K562 (cell line): ENCODE results near the gene TRIM26. TPM values are rescaled to one million over a fixed set of nuclear protein-coding genes. Genes with fewer than 3 reads are reported as not detected.

Source experiments
- ATAC-seq: fragments of 200-7000 bp; cut with Tn5 transposase; 3 replicates; pipeline ENCODE4 v1.9.1; 2020; ENCODE audit warnings: moderate library complexity
- BruUV-seq: library from RNA; stranded (reverse); fragments of 400-500 nt; replicated peaks from 2 replicates; lab custom pipeline; 2021; lab: Mats Ljungman, UMichigan
- CTCF ChIA-PET: fragments of 300-600 bp; formaldehyde crosslinking; extraction: SDS; loops from one replicate; lab custom pipeline; 2021; ENCODE audit warnings: low intra/inter-chr PET ratio; lab: Yijun Ruan, JAX
- POLR2A ChIA-PET: fragments of 300-600, 350-650 bp; sonication (Branson Sonifier 250); formaldehyde crosslinking; extraction: SDS; loops from one replicate; lab custom pipeline; 2021; ENCODE audit warnings: antibody characterized with exemption, inconsistent platforms; lab: Yijun Ruan, JAX
- DNase-seq, 4 experiments: peaks; one replicate each; pipeline versions ENCODE4 v3.0.0 to v3.0.0-alpha.2; 2011 to 2018; ENCODE audit warnings: low spot score in 3 of 4, mixed read lengths in 3 of 4; ENCODE audit errors: extremely low read depth in 1 of 4
- FAIRE-seq: peaks from 2 replicates; lab custom pipeline; 2011; peaks lifted over from hg19 to GRCh38; lab: Jason Lieb, UNC
- H2AFZ ChIP-seq: 2 replicates; pipeline ENCODE4 v1.6.0; 2011; ENCODE audit warnings: low read depth, low read length, control low read depth, inconsistent platforms
- H3K27ac ChIP-seq: fragments of 200-600 bp; 3 replicates; pipeline ENCODE4 v1.8.0; 2011; ENCODE audit warnings: low read depth, mild to moderate bottlenecking, control low read depth, inconsistent platforms, low read length, moderate library complexity, mixed read lengths; ENCODE audit errors: extremely low read depth
- H3K27me3 ChIP-seq, 2 experiments: fragments of 300-600 bp in 1 of 2; 2 replicates in 1 of 2; 3 replicates in 1 of 2; pipeline versions ENCODE4 v1.6.0 to v1.8.0; 2011; ENCODE audit warnings: inconsistent platforms in 2 of 2, low read length in 2 of 2, mild to moderate bottlenecking in 1 of 2, mixed read lengths in 1 of 2, moderate library complexity in 1 of 2; ENCODE audit not compliant: control insufficient read depth in 2 of 2, insufficient read depth in 2 of 2
- H3K36me3 ChIP-seq: fragments of 300-600 bp; 3 replicates; pipeline ENCODE4 v1.8.0; 2011; ENCODE audit warnings: mild to moderate bottlenecking, low read length, inconsistent platforms; ENCODE audit not compliant: control insufficient read depth, insufficient read depth
- H3K4me1 ChIP-seq, 2 experiments: fragments of 200-600 bp in 1 of 2; replicated peaks in 1 of 2; 2 replicates in 1 of 2; 3 replicates in 1 of 2; pipeline versions ENCODE4 v1.5.1 to v1.8.0; 2011; ENCODE audit warnings: inconsistent platforms in 2 of 2, low read length in 2 of 2, mild to moderate bottlenecking in 1 of 2, mixed read lengths in 1 of 2, moderate library complexity in 1 of 2; ENCODE audit not compliant: control insufficient read depth in 2 of 2, insufficient read depth in 2 of 2
- H3K4me2 ChIP-seq: 2 replicates; pipeline ENCODE4 v1.6.1; 2011; ENCODE audit warnings: low read length, control low read depth, inconsistent platforms, mixed read lengths; ENCODE audit not compliant: insufficient read depth
- H3K4me3 ChIP-seq: fragments of 200-600 bp; sonication (generic), shearing (Covaris generic); 2 replicates; pipeline ENCODE4 v1.5.1; 2016; ENCODE audit warnings: control low read depth, inconsistent platforms
- H3K79me2 ChIP-seq: fragments of 200-600 bp; 3 replicates; pipeline ENCODE4 v1.8.0; 2011; ENCODE audit warnings: low read length, inconsistent platforms; ENCODE audit not compliant: control insufficient read depth, insufficient read depth
- H3K9ac ChIP-seq, 2 experiments: 2 replicates each; pipeline versions ENCODE4 v1.6.0 to v1.6.1; 2011; ENCODE audit warnings: low read depth in 2 of 2, low read length in 2 of 2, control low read depth in 1 of 2, inconsistent platforms in 1 of 2, mild to moderate bottlenecking in 1 of 2, mixed read lengths in 1 of 2; ENCODE audit not compliant: insufficient read depth in 1 of 2
- H3K9me1 ChIP-seq: one replicate; pipeline ENCODE4 v1.6.0; 2011; ENCODE audit warnings: inconsistent platforms, mild to moderate bottlenecking, low read length, moderate library complexity; ENCODE audit not compliant: control insufficient read depth, insufficient read depth
- H3K9me3 ChIP-seq: replicated peaks from 2 replicates; pipeline ENCODE4 v1.5.1; 2011; ENCODE audit warnings: low read depth, low read length, inconsistent platforms; ENCODE audit not compliant: control insufficient read depth, insufficient read depth
- H4K20me1 ChIP-seq: replicated peaks from 2 replicates; pipeline ENCODE4 v1.6.1; 2011; ENCODE audit warnings: low read length, inconsistent platforms, mixed read lengths; ENCODE audit not compliant: control insufficient read depth, insufficient read depth
- BCL6 ChIP-seq: fragments of 250-450 bp; sonication (Bioruptor Pico); IDR thresholded peaks from 2 replicates; pipeline ENCODE4 v1.4.0; 2020
- IRF2 ChIP-seq: sonication (generic); formaldehyde crosslinking; IDR thresholded peaks from 2 replicates; pipeline ENCODE4 v1.8.1; 2022; ENCODE audit warnings: mild to moderate bottlenecking, missing genetic modification reagents
- PHF8 ChIP-seq: fragments of 200-600 bp; sonication (generic); IDR thresholded peaks from 2 replicates; pipeline ENCODE4 v1.6.1; 2012; ENCODE audit warnings: mixed run types, mild to moderate bottlenecking, inconsistent platforms, low read length, moderate library complexity, borderline replicate concordance
- SIX5 ChIP-seq, 2 experiments: IDR thresholded peaks; 2 replicates each; pipeline ENCODE4 v1.6.1; 2011; ENCODE audit warnings: low read length in 2 of 2, borderline replicate concordance in 1 of 2, low read depth in 1 of 2, mild to moderate bottlenecking in 1 of 2, moderate library complexity in 1 of 2; ENCODE audit not compliant: insufficient read depth in 1 of 2
- SMAD2 ChIP-seq: fragments of 150-350 bp; IDR thresholded peaks from 2 replicates; pipeline ENCODE4 v1.6.1; 2014; ENCODE audit warnings: low read depth, mild to moderate bottlenecking, low read length
- TSC22D4 ChIP-seq: fragments of 450-650 bp; IDR thresholded peaks from 2 replicates; pipeline ENCODE4 v1.6.1; 2016; ENCODE audit warnings: missing genetic modification characterization, missing biosample characterization, control low read depth
- XRCC3 ChIP-seq: fragments of 450-650 bp; IDR thresholded peaks from 2 replicates; pipeline ENCODE4 v1.6.1; 2017; ENCODE audit warnings: mild to moderate bottlenecking, moderate library complexity
- YBX1 ChIP-seq: fragments of 450-650 bp; IDR thresholded peaks from 2 replicates; pipeline ENCODE4 v1.7.1; 2016; ENCODE audit warnings: mild to moderate bottlenecking
- WGBS: fragments of 100-300 bp; shearing (Covaris generic); methylation state at CpG from one replicate; pipeline ENCODE4 v1.1.6; 2016; ENCODE audit warnings: low coverage, mixed read lengths; ENCODE audit not compliant: insufficient coverage; ENCODE audit errors: missing lambda C conversion rate; 5-methylcytosine and 5-hydroxymethylcytosine counted together
- in situ Hi-C: fragments of 300-500 bp; cut with MboI; formaldehyde crosslinking; loops from 4 replicates; pipeline ENCODE4 v1.15.0; 2018; ENCODE audit warnings: inconsistent platforms, mixed read lengths
- intact Hi-C: fragments of 100-400 bp; cut with micrococcal nuclease; formaldehyde crosslinking; loops from 2 replicates; pipeline ENCODE4 v1.14.2; 2022
- polyA plus RNA-seq, 8 experiments: library from polyadenylated mRNA; depleted of rRNA in 4 of 8; stranded (reverse) in 5 of 8; unstranded in 3 of 8; fragments of >200 nt; fragmentation: Nextera tagmentation in 2 of 8; fragmentation: Illumina TruSeq in 1 of 8; extraction: Ambion mirVana in 2 of 8; extraction: Trizol in 1 of 8; gene quantifications; 2 replicates each; pipeline versions ENCODE4 v1.2.1 to v1.2.3, GENCODE V29; 2011 to 2014; ENCODE audit warnings: inconsistent platforms in 1 of 8, missing spikeins in 1 of 8
- total RNA-seq, 7 experiments: library from RNA; depleted of rRNA in 6 of 7; stranded (reverse); fragments of >200 nt in 6 of 7; fragmentation: Illumina TruSeq in 2 of 7; extraction: Trizol in 2 of 7; gene quantifications; 2 replicates each; pipeline versions ENCODE4 v1.2.1 to v1.2.3, GENCODE V29; 2011 to 2021; ENCODE audit warnings: low replicate concordance in 1 of 7
- TF ChIP-seq, protein P1 (sequence below): fragments of 450-650 bp; formaldehyde crosslinking; IDR thresholded peaks from 2 replicates; pipeline ENCODE4 v1.4.0; 2020; ENCODE audit warnings: mild to moderate bottlenecking, moderate library complexity

TRIM26 gene
- total and polyA plus RNA-seq, 9 of the 15 experiments (the other 6 are each of a cell fraction or from before 2014, with no cell fraction given) = 0.80 to 5.0 (median 2.8) TPM

- Histone ChIP-seq H3K79me2 (no peaks in the 10 kb centered on the region), H3K4me3 (no peak overlapping the region), H3K4me1 (peaks cover 0 to 17% of the 10 kb centered on the region in 2 experiments; a peak in 2 of 5 replicates), H3K9me3 (no peaks in the 10 kb centered on the region), H2AFZ (no peak overlapping the region), H3K36me3 (no peaks in the 10 kb centered on the region), H3K4me2 (no peak overlapping the region), H3K9ac (no peak overlapping the region), H3K27me3 (peaks cover 0 to 10% of the 10 kb centered on the region in 2 experiments; a peak in 2 of 5 replicates), H3K9me1 (no peaks in the 10 kb centered on the region), H3K27ac (no peak overlapping the region), H4K20me1 (no peaks in the 10 kb centered on the region)
- no TSS peak for BruUV-seq
- WGBS = 4% methylated on average over 3 of the region's 3 CpGs
- ChIA-PET POLR2A (interaction anchor here (0.6 to 0.9 kb wide), 3 partner anchors 14 to 373 kb away, joined by 3 read pairs; no protein-coding TSS in a partner anchor), CTCF (no interaction called here)
- TF ChIP-seq PHF8 = no peak
- TF ChIP-seq SIX5 (IDR thresholded peaks at IDR 0.05; ENCODE audit: borderline replicate concordance in 1 of 2, insufficient read depth in 1 of 2, low read depth in 1 of 2, low read length in 2 of 2) = no peak
- no peak for TF ChIP-seq BCL6 (CRISPR knock-in tag)
- TF ChIP-seq YBX1 = no peak
- TF ChIP-seq TSC22D4 (tag) = no peak
- no peak for TF ChIP-seq XRCC3
- no peak for TF ChIP-seq IRF2
- TF ChIP-seq SMAD2 = no peak
- TF ChIP-seq, protein P1, sequence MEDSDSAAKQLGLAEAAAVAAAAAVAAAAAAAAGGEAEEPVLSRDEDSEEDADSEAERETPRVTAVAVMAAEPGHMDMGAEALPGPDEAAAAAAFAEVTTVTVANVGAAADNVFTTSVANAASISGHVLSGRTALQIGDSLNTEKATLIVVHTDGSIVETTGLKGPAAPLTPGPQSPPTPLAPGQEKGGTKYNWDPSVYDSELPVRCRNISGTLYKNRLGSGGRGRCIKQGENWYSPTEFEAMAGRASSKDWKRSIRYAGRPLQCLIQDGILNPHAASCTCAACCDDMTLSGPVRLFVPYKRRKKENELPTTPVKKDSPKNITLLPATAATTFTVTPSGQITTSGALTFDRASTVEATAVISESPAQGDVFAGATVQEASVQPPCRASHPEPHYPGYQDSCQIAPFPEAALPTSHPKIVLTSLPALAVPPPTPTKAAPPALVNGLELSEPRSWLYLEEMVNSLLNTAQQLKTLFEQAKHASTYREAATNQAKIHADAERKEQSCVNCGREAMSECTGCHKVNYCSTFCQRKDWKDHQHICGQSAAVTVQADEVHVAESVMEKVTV = no peak
- no peak for FAIRE-seq
- in situ Hi-C loops (no loop called here), intact Hi-C loops (no loop called here)
- DNase-seq = no peak
- ATAC-seq = no peak
These were observed 2.9 kb upstream of the TRIM26 start for GRCh38 chr6:30216096-30216495.
